Choroid plexus epithelial cell (primary cell): ENCODE measurements around the gene HSPB6.

ENCODE experiments used
- DNase-seq: peaks from one replicate; pipeline ENCODE4 v3.0.0-alpha.2; 2010; ENCODE audit warnings: low read depth
- H3K4me3 ChIP-seq: 2 replicates; pipeline ENCODE4 v1.5.1; 2011; ENCODE audit warnings: low read depth, mild to moderate bottlenecking, control low read depth, low read length, moderate library complexity
- TF ChIP-seq, protein P1 (sequence below): conservative IDR thresholded peaks from 2 replicates; pipeline ENCODE4 v1.5.1; 2011; ENCODE audit warnings: low read depth, mild to moderate bottlenecking, control low read depth, inconsistent platforms, low read length, moderate library complexity

Gene HSPB6

DNA sequence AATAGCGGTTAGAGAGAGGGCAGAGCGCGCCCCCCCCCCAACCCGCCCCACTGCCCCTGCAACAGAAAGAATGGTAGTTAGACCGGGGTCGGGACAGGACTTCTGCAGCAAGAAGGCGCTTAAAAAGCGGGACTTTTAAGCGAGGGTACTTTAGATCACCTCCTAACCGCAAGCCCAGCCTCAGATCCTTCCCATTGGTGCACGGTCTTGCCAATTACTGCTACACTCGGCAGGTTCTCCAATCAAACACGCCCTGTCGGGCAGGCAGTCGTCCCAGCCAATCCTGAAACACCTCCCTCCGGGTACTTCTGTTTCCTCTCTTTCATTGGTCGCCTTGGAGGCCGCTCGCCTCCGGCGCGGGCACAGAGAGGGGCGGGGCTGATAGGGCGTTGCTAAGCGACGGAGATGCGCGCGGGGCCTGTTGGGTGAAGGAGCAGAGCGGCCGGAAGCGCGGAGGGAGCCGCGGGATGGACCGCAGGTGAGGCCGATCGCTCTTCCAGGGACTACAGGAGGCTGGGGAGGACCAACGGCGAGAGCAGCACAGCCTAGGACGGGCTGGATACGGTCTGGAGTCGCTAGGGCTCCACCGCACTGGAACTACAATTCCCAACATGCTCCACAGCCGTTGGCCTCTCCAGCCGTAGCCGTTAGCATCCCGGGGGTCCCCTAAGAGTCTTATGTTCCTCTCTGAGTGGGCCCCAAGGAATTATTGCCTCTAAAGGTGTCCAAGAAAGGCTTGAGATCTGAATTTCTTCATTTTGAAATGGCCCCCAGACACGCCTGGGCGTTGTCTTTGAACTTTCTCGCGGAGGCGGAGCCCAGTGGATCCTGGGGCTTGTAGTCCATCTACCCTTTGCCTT, 1.1 kb upstream of the HSPB6 start, which contains the start of gene PROSER3:
PROSER3 (plus strand) TSS at position 428 of the 860 bp plus-strand sequence; CDS start at position 468, 40 bp downstream.
- peak within 1 kb of the TSS; percentile 82 for H3K4me3 ChIP-seq
- TF ChIP-seq, protein P1, sequence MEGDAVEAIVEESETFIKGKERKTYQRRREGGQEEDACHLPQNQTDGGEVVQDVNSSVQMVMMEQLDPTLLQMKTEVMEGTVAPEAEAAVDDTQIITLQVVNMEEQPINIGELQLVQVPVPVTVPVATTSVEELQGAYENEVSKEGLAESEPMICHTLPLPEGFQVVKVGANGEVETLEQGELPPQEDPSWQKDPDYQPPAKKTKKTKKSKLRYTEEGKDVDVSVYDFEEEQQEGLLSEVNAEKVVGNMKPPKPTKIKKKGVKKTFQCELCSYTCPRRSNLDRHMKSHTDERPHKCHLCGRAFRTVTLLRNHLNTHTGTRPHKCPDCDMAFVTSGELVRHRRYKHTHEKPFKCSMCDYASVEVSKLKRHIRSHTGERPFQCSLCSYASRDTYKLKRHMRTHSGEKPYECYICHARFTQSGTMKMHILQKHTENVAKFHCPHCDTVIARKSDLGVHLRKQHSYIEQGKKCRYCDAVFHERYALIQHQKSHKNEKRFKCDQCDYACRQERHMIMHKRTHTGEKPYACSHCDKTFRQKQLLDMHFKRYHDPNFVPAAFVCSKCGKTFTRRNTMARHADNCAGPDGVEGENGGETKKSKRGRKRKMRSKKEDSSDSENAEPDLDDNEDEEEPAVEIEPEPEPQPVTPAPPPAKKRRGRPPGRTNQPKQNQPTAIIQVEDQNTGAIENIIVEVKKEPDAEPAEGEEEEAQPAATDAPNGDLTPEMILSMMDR: no peak
- DNase-seq: peak; percentile 100

- peak; percentile 99 for DNase-seq
- TF ChIP-seq, protein P1: no peak
- H3K4me3 ChIP-seq: peak overlapping the region; percentile 82
Observed at GRCh38 chr19:35757231-35757748, 461 bp upstream of the HSPB6 start.

GRCh38 chr19:35755550-35756376, 1.1 kb downstream of the HSPB6 start:
- DNase-seq: peak; percentile 87

GRCh38 chr19:35755131-35755549, 1.7 kb downstream of the HSPB6 start:
- TF ChIP-seq, protein P1: no peak
- peak overlapping the region; percentile 82 for H3K4me3 ChIP-seq
- DNase-seq: no peak

More at GRCh38 chr19:35755550-35756376, 1.1 kb downstream of the HSPB6 start:
- H3K4me3 ChIP-seq: peak overlapping the region; percentile 82
- TF ChIP-seq, protein P1: no peak

- DNase-seq: peak; percentile 28
- TF ChIP-seq, protein P1: peak; percentile 1
- no peak overlapping the region for H3K4me3 ChIP-seq
Observed at GRCh38 chr19:35754370-35755130, 2.3 kb downstream of the HSPB6 start.

GRCh38 chr19:35753634-35754369, 3.0 kb downstream of the HSPB6 start:
- H3K4me3 ChIP-seq: no peak overlapping the region
- DNase-seq: no peak
- TF ChIP-seq, protein P1: no peak
